GM19463 (cell line): ENCODE measurements around the gene NBEAL2.
"Not testable (repeated sequence)": the region's sequence is repeated elsewhere in the genome, so short reads cannot be mapped to it uniquely, and the experiment has no call there.

ENCODE experiments used
- ATAC-seq: cut with Tn5 transposase; IDR thresholded peaks from one replicate; pipeline ENCODE4 v1.9.1; 2021; ENCODE audit warnings: mild to moderate bottlenecking, moderate library complexity; ENCODE audit not compliant: unreplicated experiment

Gene NBEAL2

DNA sequence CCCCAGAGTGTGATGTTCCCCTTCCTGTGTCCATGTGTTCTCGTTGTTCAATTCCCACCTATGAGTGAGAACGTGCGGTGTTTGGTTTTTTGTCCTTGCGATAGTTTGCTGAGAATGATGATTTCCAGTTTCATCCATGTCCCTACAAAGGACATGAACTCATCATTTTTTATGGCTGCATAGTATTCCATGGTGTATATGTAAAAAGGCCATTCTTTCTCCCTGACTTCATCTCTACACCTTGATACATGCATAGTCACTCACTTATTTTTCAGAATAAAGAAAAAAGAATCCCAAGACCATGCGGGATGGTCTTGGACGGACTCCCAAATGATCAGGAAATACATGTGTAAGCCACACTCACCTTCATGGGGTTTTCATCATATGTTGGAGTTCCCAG is 57.8 kb downstream of the NBEAL2 start:
- not testable (repeated sequence) for ATAC-seq

DNA sequence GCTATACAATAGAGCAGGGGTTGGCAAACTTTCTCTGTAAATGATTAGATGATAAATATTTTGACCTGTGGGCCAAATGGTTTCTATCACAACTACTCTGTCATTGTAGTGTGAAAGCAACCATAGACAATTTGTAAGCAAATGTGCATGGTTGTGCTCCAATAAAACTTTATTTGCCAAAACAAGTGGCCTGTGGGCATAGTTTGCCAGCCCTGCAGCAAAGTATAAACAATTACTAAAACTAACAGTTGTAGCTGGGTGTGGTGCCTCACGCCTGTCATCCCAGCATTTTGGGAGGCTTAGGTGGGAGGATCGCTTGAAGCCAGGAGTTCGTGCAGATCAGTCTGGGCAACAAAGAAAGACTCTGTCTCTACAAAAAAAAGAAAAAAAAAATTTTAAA is 61.6 kb downstream of the NBEAL2 start:
- no peak for ATAC-seq

GRCh38 chr3:47042231-47042791 is 62.8 kb downstream of the NBEAL2 start:
- no peak for ATAC-seq

DNA sequence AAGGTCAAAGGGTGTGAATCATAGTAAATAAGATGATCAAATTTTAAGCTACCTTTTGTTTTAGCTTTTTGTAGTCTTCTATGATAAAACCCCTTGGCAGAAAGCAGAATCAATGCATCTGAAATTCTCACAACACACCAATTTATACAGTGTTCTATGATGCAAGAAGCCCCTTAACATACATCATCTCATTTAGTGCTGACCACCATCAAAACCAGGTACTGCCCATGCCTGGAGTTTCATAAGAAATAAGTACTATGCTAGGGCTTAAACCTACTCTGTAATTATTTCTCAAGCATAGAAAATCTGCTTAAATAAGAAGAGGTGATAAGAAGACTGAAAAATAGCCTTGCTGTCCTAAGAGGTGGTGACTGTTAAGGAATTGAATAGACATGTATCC is 67.6 kb downstream of the NBEAL2 start:
- ATAC-seq: no peak

DNA sequence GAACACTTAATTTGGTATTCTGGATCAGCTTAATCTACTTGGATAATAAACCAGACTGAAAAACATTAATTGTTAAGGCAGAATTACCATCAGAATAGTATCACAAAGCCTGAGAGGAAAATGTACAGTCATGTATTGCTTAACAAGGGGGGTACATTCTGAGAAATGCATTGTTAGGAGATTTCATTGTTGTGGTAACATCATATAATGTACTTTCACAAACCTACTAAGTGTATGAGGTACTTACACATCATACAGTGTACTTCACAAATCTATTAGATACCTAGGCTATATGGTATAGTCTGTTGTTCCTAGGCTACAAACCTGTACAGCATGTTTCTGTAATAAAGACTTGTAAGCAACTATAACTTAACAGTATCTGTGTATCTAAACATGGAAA is 68.2 kb downstream of the NBEAL2 start:
- ATAC-seq: no peak

DNA sequence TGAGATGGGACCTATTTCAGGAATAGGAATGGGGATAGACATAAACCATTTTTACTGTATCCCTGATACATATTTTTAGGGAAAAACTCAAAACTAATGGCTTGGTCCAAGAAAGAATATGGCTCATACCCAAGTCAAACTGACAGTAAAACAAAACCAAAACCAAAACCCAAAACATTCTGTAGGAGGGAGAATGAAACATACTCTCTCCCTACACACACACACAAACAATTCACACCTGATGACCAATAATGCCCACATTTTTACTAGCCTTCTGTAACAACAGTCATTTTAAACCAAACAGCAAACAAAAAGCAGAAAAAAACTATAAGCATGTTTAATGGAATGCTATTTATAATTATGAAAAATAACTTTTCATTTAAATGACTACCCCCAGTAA is 74.9 kb downstream of the NBEAL2 start:
- no peak for ATAC-seq

DNA sequence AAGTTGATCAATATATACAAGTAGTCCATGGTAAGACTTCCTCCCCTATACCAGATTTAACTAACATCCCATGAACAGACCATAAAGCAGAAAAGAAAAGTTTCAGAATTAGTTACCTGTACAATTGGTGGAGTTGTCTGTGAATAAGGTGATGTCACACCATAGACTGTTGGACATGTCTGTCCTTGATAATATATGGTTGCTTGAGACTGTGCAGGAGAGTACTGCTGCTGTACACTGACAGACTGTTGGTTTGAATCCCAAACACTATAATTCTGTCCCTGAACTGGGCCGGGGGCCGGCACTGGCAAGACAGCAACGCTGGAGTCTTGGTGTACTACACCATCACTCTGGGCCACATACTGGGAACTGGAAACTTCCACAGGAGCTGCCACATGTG is 77.2 kb downstream of the NBEAL2 start:
- ATAC-seq: no peak

DNA sequence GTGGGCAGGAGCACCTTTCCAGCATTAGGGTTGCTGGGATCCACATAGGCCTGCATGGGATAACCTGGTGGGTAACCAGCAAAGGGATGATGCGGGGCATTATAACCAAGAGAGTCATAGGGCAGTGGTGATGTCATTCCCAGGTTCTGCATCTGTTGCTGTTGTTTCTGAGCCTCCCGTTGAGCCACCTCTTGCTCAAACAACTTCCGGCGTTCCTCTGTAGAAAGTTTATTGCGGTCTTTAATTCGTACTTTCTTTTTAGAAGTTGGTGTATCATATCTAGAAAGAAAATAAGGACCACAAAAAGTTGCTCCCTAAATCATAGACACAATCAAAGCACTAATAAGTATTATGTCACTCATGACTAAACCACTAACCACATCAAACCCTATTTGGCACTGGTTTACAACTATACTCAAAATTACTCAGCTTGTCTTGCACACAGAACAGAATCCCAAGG is 77.8 kb downstream of the NBEAL2 start:
- ATAC-seq: no peak
